H1 (cell line): Measurements from ENCODE around the gene BCAS3. TPM values are rescaled to one million over a fixed set of nuclear protein-coding genes. Genes with fewer than 3 reads are reported as not detected.

ENCODE experiments used
- CTCF ChIA-PET: fragments of 300-600 bp; sonication (Branson Sonifier 250); formaldehyde crosslinking; loops from one replicate; lab custom pipeline; 2021; ENCODE audit not compliant: partially characterized antibody; lab: Charles Lee
- POLR2A ChIA-PET: fragments of 300-600 bp; sonication (Branson Sonifier 250); formaldehyde crosslinking; loops from one replicate; lab custom pipeline; 2021; ENCODE audit warnings: inconsistent platforms; ENCODE audit not compliant: partially characterized antibody; lab: Charles Lee
- DNase-seq, 2 experiments: peaks; one replicate each; pipeline versions ENCODE4 v3.0.0 to v3.0.0-alpha.2; 2010 to 2022; ENCODE audit warnings: low spot score in 2 of 2, low read depth in 1 of 2, mixed read lengths in 1 of 2
- FAIRE-seq: peaks from 2 replicates; lab custom pipeline; 2011; peaks lifted over from hg19 to GRCh38; lab: Jason Lieb, UNC
- H2AFZ ChIP-seq: 2 replicates; pipeline ENCODE4 v1.8.1; 2012; ENCODE audit warnings: low read length, inconsistent platforms
- H2AK5ac ChIP-seq: 2 replicates; pipeline ENCODE4 v1.6.1; 2013; ENCODE audit warnings: low read depth, low read length
- H2BK120ac ChIP-seq: replicated peaks from 2 replicates; pipeline ENCODE3; 2013; ENCODE audit warnings: low read depth, low read length, inconsistent platforms
- H2BK12ac ChIP-seq: 2 replicates; pipeline ENCODE4 v1.6.1; 2013; ENCODE audit warnings: low read depth, low read length
- H2BK15ac ChIP-seq: 2 replicates; pipeline ENCODE4 v1.6.1; 2013; ENCODE audit warnings: low read length
- H2BK20ac ChIP-seq: 2 replicates; pipeline ENCODE4 v1.6.1; 2013; ENCODE audit warnings: low read length
- H2BK5ac ChIP-seq: 2 replicates; pipeline ENCODE4 v1.6.1; 2013; ENCODE audit warnings: low read depth, low read length
- H3K14ac ChIP-seq: 2 replicates; pipeline ENCODE4 v1.6.1; 2013; ENCODE audit warnings: inconsistent platforms; ENCODE audit not compliant: insufficient read length
- H3K18ac ChIP-seq: 2 replicates; pipeline ENCODE4 v1.6.1; 2013; ENCODE audit warnings: low read length; ENCODE audit errors: extremely low read depth
- H3K23ac ChIP-seq: 2 replicates; pipeline ENCODE4 v1.6.1; 2013; ENCODE audit warnings: inconsistent platforms; ENCODE audit not compliant: insufficient read length
- H3K23me2 ChIP-seq: 2 replicates; pipeline ENCODE4 v1.6.1; 2013; ENCODE audit warnings: low read depth, low read length
- H3K27ac ChIP-seq: 2 replicates; pipeline ENCODE4 v1.6.1; 2011; ENCODE audit warnings: low read depth, low read length, inconsistent platforms
- H3K27me3 ChIP-seq, 4 experiments: replicated peaks in 1 of 4; 1 replicate in 1 of 4; 2 replicates in 3 of 4; pipeline versions ENCODE4 v1.6.1 to v1.8.1; 2011 to 2013; ENCODE audit warnings: low read length in 3 of 4, mild to moderate bottlenecking in 3 of 4, inconsistent platforms in 2 of 4, mixed read lengths in 2 of 4, moderate library complexity in 1 of 4; ENCODE audit not compliant: control insufficient read depth in 3 of 4, insufficient read depth in 3 of 4; ENCODE audit errors: extremely low read depth in 1 of 4
- H3K36me3 ChIP-seq, 4 experiments: 2 replicates each; pipeline versions ENCODE4 v1.6.1 to v1.8.1; 2011 to 2013; ENCODE audit warnings: mild to moderate bottlenecking in 4 of 4, low read length in 3 of 4, moderate library complexity in 2 of 4, control low read depth in 1 of 4, inconsistent platforms in 1 of 4; ENCODE audit not compliant: insufficient read depth in 4 of 4, control insufficient read depth in 2 of 4
- H3K4ac ChIP-seq: replicated peaks from 2 replicates; pipeline ENCODE3; 2013; ENCODE audit warnings: low read length, low read depth, mixed read lengths, inconsistent platforms; ENCODE audit not compliant: insufficient read length
- H3K4me1 ChIP-seq, 4 experiments: replicated peaks in 1 of 4; 1 replicate in 1 of 4; 2 replicates in 3 of 4; pipeline versions ENCODE4 v1.6.1 to v1.8.1; 2011 to 2013; ENCODE audit warnings: low read length in 3 of 4, inconsistent platforms in 2 of 4, mixed read lengths in 1 of 4; ENCODE audit not compliant: insufficient read depth in 4 of 4, control insufficient read depth in 3 of 4
- H3K4me2 ChIP-seq, 2 experiments: 2 replicates each; pipeline versions ENCODE4 v1.6.1 to v1.8.1; 2011 to 2013; ENCODE audit warnings: low read depth in 2 of 2, low read length in 2 of 2, control low read depth in 1 of 2, inconsistent platforms in 1 of 2, mild to moderate bottlenecking in 1 of 2; ENCODE audit not compliant: insufficient read depth in 1 of 2
- H3K4me3 ChIP-seq, 4 experiments: fragments of 200-600, 300-600 bp in 1 of 4; sonication (generic), shearing (Covaris generic), sonication (Bioruptor Twin) in 1 of 4; 2 replicates each; pipeline versions ENCODE4 v1.5.1 to v1.8.1; 2011 to 2016; ENCODE audit warnings: low read length in 4 of 4, low read depth in 3 of 4, control low read depth in 2 of 4, inconsistent platforms in 2 of 4, mild to moderate bottlenecking in 2 of 4, mixed read lengths in 1 of 4, moderate library complexity in 1 of 4; ENCODE audit not compliant: insufficient read depth in 2 of 4; ENCODE audit errors: extremely low read depth in 1 of 4
- H3K56ac ChIP-seq: replicated peaks from 2 replicates; pipeline ENCODE3; 2013; ENCODE audit warnings: low read depth, mild to moderate bottlenecking, mixed read lengths, low read length, inconsistent platforms; ENCODE audit not compliant: insufficient read length
- H3K79me1 ChIP-seq: 2 replicates; pipeline ENCODE4 v1.6.1; 2013; ENCODE audit warnings: low read depth, low read length, control low read depth
- H3K79me2 ChIP-seq, 2 experiments: 2 replicates each; pipeline versions ENCODE4 v1.6.1 to v1.8.1; 2012 to 2013; ENCODE audit warnings: low read length in 2 of 2, mild to moderate bottlenecking in 2 of 2, inconsistent platforms in 1 of 2; ENCODE audit not compliant: insufficient read depth in 2 of 2, control insufficient read depth in 1 of 2
- H3K9ac ChIP-seq, 4 experiments: replicated peaks in 1 of 4; 1 replicate in 1 of 4; 2 replicates in 3 of 4; pipeline versions ENCODE4 v1.6.1 to v1.8.1; 2011 to 2013; ENCODE audit warnings: low read depth in 3 of 4, low read length in 3 of 4, control low read depth in 2 of 4, mild to moderate bottlenecking in 2 of 4, moderate library complexity in 2 of 4, inconsistent platforms in 1 of 4; ENCODE audit errors: extremely low read depth in 1 of 4
- H3K9me3 ChIP-seq, 2 experiments: 2 replicates each; pipeline versions ENCODE4 v1.6.1 to v1.8.1; 2012 to 2013; ENCODE audit warnings: mild to moderate bottlenecking in 2 of 2, moderate library complexity in 2 of 2, control low read depth in 1 of 2, inconsistent platforms in 1 of 2, low read depth in 1 of 2, low read length in 1 of 2, mixed read lengths in 1 of 2; ENCODE audit not compliant: insufficient read depth in 2 of 2
- H4K20me1 ChIP-seq, 2 experiments: replicated peaks in 1 of 2; 2 replicates each; pipeline versions ENCODE3 to v1.8.1; 2011 to 2013; ENCODE audit warnings: inconsistent platforms in 2 of 2, low read length in 2 of 2, mild to moderate bottlenecking in 1 of 2; ENCODE audit not compliant: insufficient read depth in 2 of 2, control insufficient read depth in 1 of 2
- H4K5ac ChIP-seq: 2 replicates; pipeline ENCODE4 v1.6.1; 2013; ENCODE audit warnings: low read length, low read depth, mixed read lengths, inconsistent platforms; ENCODE audit not compliant: insufficient read length
- H4K8ac ChIP-seq: 2 replicates; pipeline ENCODE4 v1.8.0; 2013; ENCODE audit warnings: mild to moderate bottlenecking, moderate library complexity, low read length, inconsistent platforms; ENCODE audit not compliant: insufficient read depth; ENCODE audit errors: extremely low read depth
- H4K91ac ChIP-seq: replicated peaks from 2 replicates; pipeline ENCODE3; 2013; ENCODE audit warnings: low read length, mixed read lengths, inconsistent platforms; ENCODE audit not compliant: insufficient read length
- CBX5 ChIP-seq: fragments of 300-800, 300-1000 bp; sonication (generic); IDR thresholded peaks from 2 replicates; pipeline ENCODE4 v1.7.1; 2016; ENCODE audit warnings: antibody characterized with exemption, low read length, low read depth
- CHD2 ChIP-seq: IDR thresholded peaks from 2 replicates; pipeline ENCODE4 v1.6.1; 2012; ENCODE audit warnings: low read length, improper control_type of control experiment
- GABPA ChIP-seq: IDR thresholded peaks from 2 replicates; pipeline ENCODE4 v1.6.1; 2011; ENCODE audit warnings: mild to moderate bottlenecking, low read length, moderate library complexity, borderline replicate concordance; ENCODE audit not compliant: insufficient read depth
- HDAC6 ChIP-seq: IDR thresholded peaks from one replicate; pipeline ENCODE4 v1.7.1; 2012; ENCODE audit warnings: low read depth, mild to moderate bottlenecking, inconsistent platforms, low read length, moderate library complexity
- JUND ChIP-seq: IDR thresholded peaks from 2 replicates; pipeline ENCODE4 v1.6.1; 2011; ENCODE audit warnings: mild to moderate bottlenecking, improper control_type of control experiment, low read length
- MAFK ChIP-seq: IDR thresholded peaks from 2 replicates; pipeline ENCODE4 v1.6.1; 2012; ENCODE audit warnings: low read depth, mild to moderate bottlenecking, improper control_type of control experiment, low read length
- PHF8 ChIP-seq: fragments of 200-600 bp; sonication (generic); conservative IDR thresholded peaks from 2 replicates; pipeline ENCODE4 v1.7.1; 2012; ENCODE audit warnings: low read depth, mild to moderate bottlenecking, inconsistent platforms, low read length, moderate library complexity
- POLR2AphosphoS5 ChIP-seq: IDR thresholded peaks from 2 replicates; pipeline ENCODE4 v1.6.1; 2011; ENCODE audit warnings: low read depth, low read length
- SIRT6 ChIP-seq: IDR thresholded peaks from one replicate; pipeline ENCODE4 v1.7.1; 2012; ENCODE audit warnings: low read length, inconsistent platforms
- SP1 ChIP-seq: IDR thresholded peaks from 2 replicates; pipeline ENCODE4 v1.6.1; 2011; ENCODE audit warnings: low read depth, low read length
- SRF ChIP-seq: IDR thresholded peaks from 2 replicates; pipeline ENCODE4 v1.6.1; 2011; ENCODE audit warnings: mild to moderate bottlenecking, low read depth, low read length, moderate library complexity
- TBP ChIP-seq: IDR thresholded peaks from 2 replicates; pipeline ENCODE4 v1.6.1; 2011; ENCODE audit warnings: low read depth, low read length, improper control_type of control experiment
- WGBS, 2 experiments: shearing (Covaris generic) in 1 of 2; methylation state at CpG; one replicate each; pipeline versions ENCODE4 v1.1.6 to v1.1.7; 2013 to 2015; ENCODE audit warnings: low lambda C conversion rate in 2 of 2, mixed read lengths in 2 of 2, inconsistent platforms in 1 of 2, low coverage in 1 of 2, missing lambda C conversion rate in 1 of 2; ENCODE audit not compliant: insufficient replicate concordance in 2 of 2, insufficient coverage in 1 of 2, insufficient read length in 1 of 2; ENCODE audit errors: extremely low coverage in 1 of 2, missing lambda C conversion rate in 1 of 2; 5-methylcytosine and 5-hydroxymethylcytosine counted together
- polyA plus RNA-seq, 7 experiments: library from polyadenylated mRNA; depleted of rRNA in 3 of 7; stranded (reverse) in 5 of 7; unstranded in 2 of 7; fragments of >200 nt in 5 of 7; fragments of 200-250 nt in 2 of 7; gene quantifications; 1 replicate in 5 of 7; 2 replicates in 1 of 7; 4 replicates in 1 of 7; pipeline versions ENCODE4 v1.2.1 to v1.2.3, GENCODE V29; 2011 to 2013; ENCODE audit warnings: missing spikeins in 2 of 7, mixed read lengths in 2 of 7
- total RNA-seq: library from RNA; stranded (reverse); fragmentation: NEBNext Ultra II Directional; extraction: Animal tissue kit (Norgen Biotek cat#: 25700); gene quantifications from 2 replicates; pipeline ENCODE4 v1.2.1, GENCODE V29; 2021
- TF ChIP-seq, protein P1 (sequence below): IDR thresholded peaks from 2 replicates; pipeline ENCODE4 v1.6.1; 2012; ENCODE audit warnings: inconsistent platforms
- TF ChIP-seq, protein P2 (sequence below): IDR thresholded peaks from 2 replicates; pipeline ENCODE4 v1.6.1; 2011; ENCODE audit warnings: low read depth, mild to moderate bottlenecking, low read length; ENCODE audit not compliant: insufficient read depth

BCAS3 gene
- total and polyA plus RNA-seq, 2 of the 8 experiments (the other 6 are each of a cell fraction or from before 2014, with no cell fraction given): 9.9 to 13.3 TPM

DNA sequence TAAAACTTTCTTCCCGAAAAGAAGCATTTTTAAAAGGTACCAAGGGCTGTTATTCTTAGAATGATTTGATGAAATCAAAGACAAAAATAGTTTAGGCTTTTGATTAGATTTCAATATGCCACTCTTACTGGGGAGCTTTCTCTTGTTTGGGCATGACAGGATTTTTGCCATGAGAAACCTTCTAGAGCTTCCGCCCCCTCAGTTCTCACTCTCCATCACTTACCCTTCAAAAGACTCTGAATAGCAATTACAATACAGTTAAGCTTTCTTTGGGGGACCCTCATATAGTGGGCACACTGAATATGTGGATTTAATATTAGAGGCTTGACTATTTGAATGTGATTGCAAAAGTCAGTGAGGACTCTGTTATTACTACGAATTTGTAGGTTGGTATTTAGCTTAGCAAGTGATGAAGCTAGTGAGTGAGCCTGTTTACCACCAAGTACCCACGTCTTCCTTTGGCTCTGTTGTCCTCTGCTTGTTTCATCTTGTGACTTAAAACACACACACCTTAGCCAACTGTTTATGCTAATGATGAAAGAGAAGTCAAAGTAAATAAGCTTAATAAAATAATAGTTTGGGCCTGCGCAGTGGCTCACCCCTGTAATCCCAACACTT is 563.3 kb downstream of the BCAS3 start:
- no peak overlapping the region for H2BK12ac ChIP-seq
- no peak for TF ChIP-seq GABPA
- no peak for TF ChIP-seq CHD2
- TF ChIP-seq, protein P1, sequence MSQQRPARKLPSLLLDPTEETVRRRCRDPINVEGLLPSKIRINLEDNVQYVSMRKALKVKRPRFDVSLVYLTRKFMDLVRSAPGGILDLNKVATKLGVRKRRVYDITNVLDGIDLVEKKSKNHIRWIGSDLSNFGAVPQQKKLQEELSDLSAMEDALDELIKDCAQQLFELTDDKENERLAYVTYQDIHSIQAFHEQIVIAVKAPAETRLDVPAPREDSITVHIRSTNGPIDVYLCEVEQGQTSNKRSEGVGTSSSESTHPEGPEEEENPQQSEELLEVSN: no peak
- TF ChIP-seq SP1: no peak
- no peak for TF ChIP-seq POLR2AphosphoS5
- no peak for TF ChIP-seq HDAC6
- TF ChIP-seq SIRT6: no peak
- no peak for TF ChIP-seq MAFK
- TF ChIP-seq TBP: no peak
- TF ChIP-seq CBX5: no peak
- TF ChIP-seq, protein P2, sequence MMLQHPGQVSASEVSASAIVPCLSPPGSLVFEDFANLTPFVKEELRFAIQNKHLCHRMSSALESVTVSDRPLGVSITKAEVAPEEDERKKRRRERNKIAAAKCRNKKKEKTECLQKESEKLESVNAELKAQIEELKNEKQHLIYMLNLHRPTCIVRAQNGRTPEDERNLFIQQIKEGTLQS: no peak
- TF ChIP-seq JUND: no peak
- no peak for TF ChIP-seq PHF8
- TF ChIP-seq SRF: no peak

More for the DNA sequence above, 563.3 kb downstream of the BCAS3 start:
- no peak overlapping the region for H2AFZ ChIP-seq
- no peak overlapping the region for H4K8ac ChIP-seq
- no peaks in the 10 kb centered on the region for H3K23me2 ChIP-seq
- H3K14ac ChIP-seq: no peak overlapping the region
- no peaks in the 10 kb centered on the region for H3K79me2 ChIP-seq
- ChIA-PET POLR2A (no interaction called here), CTCF (interaction anchor here (0.6 to 1.0 kb wide), 2 partner anchors 18 to 149 kb away, joined by 3 read pairs; no protein-coding TSS in a partner anchor)
- H3K9ac ChIP-seq: no peak overlapping the region
- no peak overlapping the region for H3K56ac ChIP-seq
- FAIRE-seq (no peak), DNase-seq (no peak)
- H4K20me1 ChIP-seq: no peaks in the 10 kb centered on the region
- H4K91ac ChIP-seq: no peak overlapping the region
- no peak overlapping the region for H2BK5ac ChIP-seq
- H3K4me3 ChIP-seq: no peak overlapping the region
- peaks cover 3 to 4% (median 3%) of the 10 kb centered on the region in 4 experiments; a peak in 5 of 7 replicates for H3K4me1 ChIP-seq
- no peak overlapping the region for H2BK120ac ChIP-seq
- H2BK20ac ChIP-seq: no peak overlapping the region
- H3K36me3 ChIP-seq: no peaks in the 10 kb centered on the region
- no peak overlapping the region for H3K23ac ChIP-seq
- H3K4me2 ChIP-seq: no peak overlapping the region
- H3K79me1 ChIP-seq: no peaks in the 10 kb centered on the region
- no peak overlapping the region for H3K27ac ChIP-seq
- H2BK15ac ChIP-seq: no peak overlapping the region
- 86% methylated on average over 5 of the region's 5 CpGs; no CpG with 5 or more reads in 1 of the 2 experiments for WGBS, 2 experiments
- no peak overlapping the region for H3K18ac ChIP-seq
- no peaks in the 10 kb centered on the region for H3K27me3 ChIP-seq
- no peak overlapping the region for H3K4ac ChIP-seq
- H4K5ac ChIP-seq: no peak overlapping the region
- H2AK5ac ChIP-seq: no peak overlapping the region
- H3K9me3 ChIP-seq: no peaks in the 10 kb centered on the region
